Panc1 (cell line): ENCODE data around the gene GRM4. TPM values are rescaled to one million over a fixed set of nuclear protein-coding genes. Genes with fewer than 3 reads are reported as not detected.

ENCODE experiments used
- ATAC-seq: fragments of 200-7000 bp; cut with Tn5 transposase; 2 replicates; pipeline ENCODE4 v1.9.1; 2020; ENCODE audit warnings: mild to moderate bottlenecking, moderate library complexity
- BruUV-seq: library from RNA; stranded (reverse); fragments of 400-500 nt; replicated peaks from 2 replicates; lab custom pipeline; 2021; lab: Mats Ljungman, UMichigan
- CTCF ChIA-PET: fragments of 300-600 bp; sonication (Branson Sonifier 250); formaldehyde crosslinking; loops from one replicate; lab custom pipeline; 2022; ENCODE audit warnings: antibody characterized with exemption; lab: Charles Lee
- POLR2A ChIA-PET: fragments of 300-600 bp; sonication (Branson Sonifier 250); formaldehyde crosslinking; loops from one replicate; lab custom pipeline; 2022; ENCODE audit warnings: antibody characterized with exemption; lab: Charles Lee
- DNase-seq: peaks from one replicate; pipeline ENCODE4 v3.0.0-alpha.2; 2010; ENCODE audit warnings: low read depth, low spot score
- H3K27ac ChIP-seq: 2 replicates; pipeline ENCODE4 v1.5.1; 2011; ENCODE audit warnings: mild to moderate bottlenecking, low read length, inconsistent platforms
- H3K27me3 ChIP-seq: fragments of 200-500 bp; sonication (Bioruptor generic); 2 replicates; pipeline ENCODE4 v1.6.0; 2014; ENCODE audit warnings: low read length, inconsistent platforms; ENCODE audit not compliant: control insufficient read depth, insufficient read depth
- H3K36me3 ChIP-seq: fragments of 200-500 bp; sonication (Bioruptor generic); 2 replicates; pipeline ENCODE4 v1.5.1; 2014; ENCODE audit warnings: inconsistent platforms, mild to moderate bottlenecking, low read length, moderate library complexity; ENCODE audit not compliant: control insufficient read depth, insufficient read depth
- H3K4me1 ChIP-seq: 2 replicates; pipeline ENCODE4 v1.5.1; 2011; ENCODE audit warnings: inconsistent platforms, mild to moderate bottlenecking, low read length, moderate library complexity; ENCODE audit not compliant: control insufficient read depth, insufficient read depth
- H3K4me3 ChIP-seq, 2 experiments: 2 replicates each; pipeline ENCODE4 v1.5.1; 2011 to 2012; ENCODE audit warnings: low read depth in 2 of 2, low read length in 2 of 2, mild to moderate bottlenecking in 2 of 2, inconsistent platforms in 1 of 2, moderate library complexity in 1 of 2
- H3K9me3 ChIP-seq: fragments of 200-500 bp; sonication (Bioruptor generic); 2 replicates; pipeline ENCODE4 v1.5.1; 2014; ENCODE audit warnings: low read depth, mild to moderate bottlenecking, inconsistent platforms, low read length, moderate library complexity; ENCODE audit not compliant: control insufficient read depth, insufficient read depth
- CTCF ChIP-seq: fragments of 450-650 bp; IDR thresholded peaks from 2 replicates; pipeline ENCODE4 v1.5.1; 2017; ENCODE audit warnings: mild to moderate bottlenecking
- POLR2AphosphoS5 ChIP-seq: IDR thresholded peaks from 2 replicates; pipeline ENCODE4 v1.6.1; 2012; ENCODE audit warnings: mild to moderate bottlenecking, low read depth, low read length, moderate library complexity
- REST ChIP-seq, 2 experiments: IDR thresholded peaks; 2 replicates each; pipeline ENCODE4 v1.6.1; 2011 to 2012; ENCODE audit warnings: low read depth in 2 of 2, control low read depth in 1 of 2, low read length in 1 of 2, mild to moderate bottlenecking in 1 of 2, moderate library complexity in 1 of 2; ENCODE audit not compliant: insufficient read depth in 1 of 2
- TCF7L2 ChIP-seq: IDR thresholded peaks from 2 replicates; pipeline ENCODE4 v1.6.1; 2011; ENCODE audit warnings: mild to moderate bottlenecking, low read depth, low read length, inconsistent platforms
- in situ Hi-C: cut with HindIII; loops from 2 replicates; pipeline ENCODE4 v1.10.0; 2016; ENCODE audit warnings: low sequenced_read_pairs, low pct_unique_long_range_greater_than_20kb
- intact Hi-C: fragments of 100-400 bp; cut with micrococcal nuclease; formaldehyde crosslinking; loops from one replicate; pipeline ENCODE4 v1.10.0; 2022; ENCODE audit not compliant: unreplicated experiment
- total RNA-seq: library from RNA; stranded (reverse); gene quantifications from one replicate; pipeline ENCODE4 v1.2.1, GENCODE V29; 2021; ENCODE audit not compliant: unreplicated experiment

GRM4 gene
- total RNA-seq, 1 experiment from 2014 or later: 1.3 TPM

DNA sequence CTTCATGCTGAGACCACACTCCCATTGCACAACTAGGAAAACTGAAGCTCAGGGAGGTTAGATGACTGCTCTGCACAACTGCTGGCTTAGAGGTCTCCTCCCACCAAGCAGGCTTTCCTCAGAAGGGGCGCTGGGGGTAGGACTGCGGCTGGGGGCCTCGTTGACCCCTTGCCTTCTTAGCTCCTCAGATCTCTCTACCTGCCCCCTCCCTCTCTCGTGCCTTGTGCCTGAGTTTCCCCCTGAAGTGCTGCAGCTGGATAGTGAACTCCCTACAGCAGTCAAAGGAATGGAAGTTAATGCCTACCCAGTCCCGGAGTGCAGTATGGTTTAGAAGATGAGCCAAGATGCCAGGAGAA, 149.8 kb downstream of the GRM4 start:
- no peaks in the 10 kb centered on the region for H3K27me3 ChIP-seq
- no TSS peak for BruUV-seq
- intact Hi-C loops (no loop called here), in situ Hi-C loops (no loop called here)
- no peaks in the 10 kb centered on the region for H3K4me1 ChIP-seq
- ATAC-seq (no peak), DNase-seq (no peak)
- POLR2A ChIA-PET: no interaction called here
- H3K9me3 ChIP-seq: peaks cover 4% of the 10 kb centered on the region; the same call in 1 of the 2 replicates
- no peaks in the 10 kb centered on the region for H3K36me3 ChIP-seq
- CTCF ChIA-PET: interaction anchor here (0.7 kb wide), 1 partner anchor 285 kb away, joined by 6 read pairs; the partner anchor contains the start of gene UQCC2
- no peak overlapping the region for H3K4me3 ChIP-seq
- no peak overlapping the region for H3K27ac ChIP-seq
- TF ChIP-seq POLR2AphosphoS5: no peak
- TF ChIP-seq CTCF: no peak
- no peak for TF ChIP-seq REST (IDR thresholded peaks at IDR 0.05; ENCODE audit: insufficient read depth in 1 of 2, low read depth in 2 of 2, low read length in 1 of 2)

GRCh38 chr6:33995309-33996119, 150.4 kb downstream of the GRM4 start:
- TF ChIP-seq TCF7L2 (no peak), REST (IDR thresholded peaks at IDR 0.05; ENCODE audit: insufficient read depth in 1 of 2, low read depth in 2 of 2, low read length in 1 of 2) (no peak)
- CTCF ChIA-PET: interaction anchor here (0.7 kb wide), 1 partner anchor 284 kb away, joined by 6 read pairs; the partner anchor contains the start of gene UQCC2
- POLR2A ChIA-PET: no interaction called here
- Histone ChIP-seq H3K9me3 (peaks cover 4% of the 10 kb centered on the region; the same call in 1 of the 2 replicates), H3K4me3 (no peak overlapping the region), H3K27ac (no peak overlapping the region), H3K27me3 (no peaks in the 10 kb centered on the region), H3K36me3 (no peaks in the 10 kb centered on the region), H3K4me1 (no peaks in the 10 kb centered on the region)
- DNase-seq (no peak), ATAC-seq (no peak)
- in situ Hi-C loops: no loop called here
- intact Hi-C loops: no loop called here
- BruUV-seq: no TSS peak
